Lung (tissue), 16 donors: ENCODE data around the gene ACACB. TPM values are rescaled to one million over a fixed set of nuclear protein-coding genes. Genes with fewer than 3 reads are reported as not detected.

Experiments used
- ATAC-seq: fragments of 200-7000 bp; cut with Tn5 transposase; one replicate; pipeline ENCODE4 v1.9.1; 2020; ENCODE audit warnings: moderate number of reproducible peaks; ENCODE audit not compliant: insufficient read depth, low FRiP score
- DNase-seq, 3 donors: peaks; one replicate each; pipeline ENCODE4 v3.0.0-alpha.2; 2013 to 2017
- H3K27ac ChIP-seq, 2 donors: one replicate each; pipeline ENCODE4 v1.5.1; 2013; ENCODE audit warnings: mild to moderate bottlenecking in 2 of 2, moderate library complexity in 2 of 2, control low read depth in 1 of 2, inconsistent platforms in 1 of 2, low read depth in 1 of 2, low read length in 1 of 2
- H3K27me3 ChIP-seq, 3 donors: one replicate each; pipeline ENCODE4 v1.5.1; 2013; ENCODE audit warnings: low read length in 2 of 3; ENCODE audit not compliant: control insufficient read depth in 3 of 3, insufficient read depth in 3 of 3
- H3K36me3 ChIP-seq, 4 donors: one replicate each; pipeline ENCODE4 v1.5.1; 2013; ENCODE audit warnings: low read length in 4 of 4, mild to moderate bottlenecking in 1 of 4, moderate library complexity in 1 of 4; ENCODE audit not compliant: control insufficient read depth in 4 of 4, insufficient read depth in 4 of 4
- H3K4me1 ChIP-seq, 5 donors: one replicate each; pipeline ENCODE4 v1.5.1; 2013; ENCODE audit warnings: low read length in 5 of 5, mild to moderate bottlenecking in 2 of 5, moderate library complexity in 1 of 5; ENCODE audit not compliant: control insufficient read depth in 5 of 5, insufficient read depth in 5 of 5
- H3K4me3 ChIP-seq: one replicate; pipeline ENCODE4 v1.5.1; 2013; ENCODE audit warnings: mild to moderate bottlenecking, control low read depth, moderate library complexity
- H3K9ac ChIP-seq, 2 donors: one replicate each; pipeline ENCODE4 v1.5.1; 2013; ENCODE audit warnings: low read length in 2 of 2, control low read depth in 1 of 2; ENCODE audit not compliant: insufficient read depth in 1 of 2
- H3K9me3 ChIP-seq, 4 donors: one replicate each; pipeline ENCODE4 v1.5.1; 2013; ENCODE audit warnings: low read length in 3 of 4, mild to moderate bottlenecking in 1 of 4, moderate library complexity in 1 of 4; ENCODE audit not compliant: control insufficient read depth in 4 of 4, insufficient read depth in 3 of 4
- CTCF ChIP-seq: IDR thresholded peaks from 2 replicates; pipeline ENCODE4 v1.5.1; 2012; ENCODE audit warnings: mild to moderate bottlenecking; ENCODE audit errors: control extremely low read depth, extremely low read depth
- WGBS, 2 donors: extraction: QIAGEN DNeasy Blood & Tissue Kit; methylation state at CpG; one replicate each; pipeline ENCODE4 v1.1.7; 2013; 5-methylcytosine and 5-hydroxymethylcytosine counted together
- long read RNA-seq, 5 donors: transcript quantifications; one replicate each; lab custom pipeline, GENCODE V29; 2026
- polyA plus RNA-seq, 2 donors: library from polyadenylated mRNA; stranded (reverse); fragments of 200-250 nt; gene quantifications; one replicate each; pipeline ENCODE4 v1.2.1, GENCODE V29; 2013
- total RNA-seq, 2 donors: library from RNA; depleted of rRNA in 1 of 2; stranded (reverse); fragments of >200 nt in 1 of 2; gene quantifications; one replicate each; pipeline ENCODE4 v1.2.1, GENCODE V29; 2014 to 2021
- donor health status: control.
- donor health status: control.
- donor health status: Bipolar disorder and iron deficiency.
- donor health status: healthy.
- donor health status: DM: yes; HTN: yes; CAD: no.

ACACB gene
- total RNA-seq (10 to 100 TPM; 22.0 to 24.5 TPM), polyA plus RNA-seq (10 to 100 TPM in 1 of 2 donors, 1 to 10 TPM in 1; 2.9 to 14.5 TPM)
- long read RNA-seq, donor 1, partial matches to known transcripts: 0 of 1 reads
- long read RNA-seq, donor 1, other reads (novel, unspliced or antisense): 0 of 1 reads
- long read RNA-seq, donor 2: 0 reads
- long read RNA-seq, donor 3, partial matches to known transcripts: 0 of 1 reads
- long read RNA-seq, donor 3, other reads (novel, unspliced or antisense): 0 of 1 reads
- long read RNA-seq, donor 4: 0 reads
- long read RNA-seq, donor 5, partial matches to known transcripts: 5 of 8 reads
- long read RNA-seq, donor 5, other reads (novel, unspliced or antisense): 0 of 8 reads

- ATAC-seq (no peak), DNase-seq (no peak)
- no peaks in the 10 kb centered on the region for H3K9me3 ChIP-seq
- H3K9ac ChIP-seq: no peak within 1 kb of the TSS
- H3K36me3 ChIP-seq: no peaks in the 10 kb centered on the region
- no peak for TF ChIP-seq CTCF
- WGBS, 2 donors: 46 to 57% methylated on average over 14 of the region's 14 CpGs
- H3K4me1 ChIP-seq: peaks cover 0 to 14% (median 13%) of the 10 kb centered on the region in 5 donors
- H3K27me3 ChIP-seq: no peaks in the 10 kb centered on the region
- H3K4me3 ChIP-seq: no peak within 1 kb of the TSS
- peak within 1 kb of the TSS; percentile 66 to 92 for H3K27ac ChIP-seq
These were observed at the start of gene ACACB for GRCh38 chr12:109115758-109116610. Gene ACACB (plus strand): TSS chr12:109116587. CDS start chr12:109139406, 22,819 bp downstream.

- ATAC-seq: no peak
- TF ChIP-seq CTCF: no peak
These were observed 46.8 kb upstream of the ACACB start for GRCh38 chr12:109069307-109070271.

GRCh38 chr12:109074866-109075265 is 41.5 kb upstream of the ACACB start:
- H3K27ac ChIP-seq: no peak overlapping the region
- peaks cover 17 to 55% (median 41%) of the 10 kb centered on the region in 4 donors for H3K36me3 ChIP-seq
- no peak overlapping the region for H3K4me3 ChIP-seq
- TF ChIP-seq CTCF: no peak
- no peak for ATAC-seq
- H3K9me3 ChIP-seq: peaks cover 0 to 6% (median 0%) of the 10 kb centered on the region in 4 donors
- H3K9ac ChIP-seq: no peak overlapping the region
- no peaks in the 10 kb centered on the region for H3K4me1 ChIP-seq
- no peak for DNase-seq
- no peaks in the 10 kb centered on the region for H3K27me3 ChIP-seq

More at GRCh38 chr12:109069307-109070271, 46.8 kb upstream of the ACACB start:
- no peaks in the 10 kb centered on the region for H3K27me3 ChIP-seq
- H3K27ac ChIP-seq: no peak overlapping the region
- H3K9me3 ChIP-seq: no peaks in the 10 kb centered on the region
- H3K9ac ChIP-seq: no peak overlapping the region
- no peak overlapping the region for H3K4me3 ChIP-seq
- peaks cover 24 to 62% (median 51%) of the 10 kb centered on the region in 4 donors for H3K36me3 ChIP-seq
- no peaks in the 10 kb centered on the region for H3K4me1 ChIP-seq
- no peak for DNase-seq
- WGBS, 2 donors: 91 to 95% methylated on average over 17 of the region's 17 CpGs
